Measurements from ENCODE around the gene SMAD6.

Gene SMAD6

DNA sequence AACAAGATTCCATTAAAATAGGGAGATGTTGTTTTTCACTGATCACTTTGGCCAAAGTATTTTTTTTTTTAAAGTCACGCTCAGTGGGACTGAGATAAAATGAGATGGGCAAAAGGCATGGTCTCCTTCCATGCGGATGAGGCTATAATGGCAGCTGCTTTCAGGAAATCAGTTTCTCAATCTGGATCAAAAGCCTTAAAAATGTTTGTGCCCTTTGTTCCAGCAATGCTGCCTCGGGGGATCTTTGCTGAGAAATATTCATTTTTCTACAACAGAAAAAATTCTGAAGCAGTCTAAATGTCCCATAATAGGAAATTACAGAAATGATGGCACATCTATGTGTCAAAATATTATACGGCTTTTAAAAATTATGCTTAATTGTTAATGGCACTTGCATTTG lies 97.2 kb downstream of the SMAD6 start:
- no peaks in the 10 kb centered on the region for H3K36me3 ChIP-seq
- no peak overlapping the region for H3K4me3 ChIP-seq (ENCODE audit: low read depth, low read length)
- no peaks in the 10 kb centered on the region for H3K27me3 ChIP-seq
- H3K4me1 ChIP-seq, result peaks cover 15% of the 10 kb centered on the region
- no peaks in the 10 kb centered on the region for H3K9me3 ChIP-seq
- no peak for DNase-seq
- TF ChIP-seq, protein P1, sequence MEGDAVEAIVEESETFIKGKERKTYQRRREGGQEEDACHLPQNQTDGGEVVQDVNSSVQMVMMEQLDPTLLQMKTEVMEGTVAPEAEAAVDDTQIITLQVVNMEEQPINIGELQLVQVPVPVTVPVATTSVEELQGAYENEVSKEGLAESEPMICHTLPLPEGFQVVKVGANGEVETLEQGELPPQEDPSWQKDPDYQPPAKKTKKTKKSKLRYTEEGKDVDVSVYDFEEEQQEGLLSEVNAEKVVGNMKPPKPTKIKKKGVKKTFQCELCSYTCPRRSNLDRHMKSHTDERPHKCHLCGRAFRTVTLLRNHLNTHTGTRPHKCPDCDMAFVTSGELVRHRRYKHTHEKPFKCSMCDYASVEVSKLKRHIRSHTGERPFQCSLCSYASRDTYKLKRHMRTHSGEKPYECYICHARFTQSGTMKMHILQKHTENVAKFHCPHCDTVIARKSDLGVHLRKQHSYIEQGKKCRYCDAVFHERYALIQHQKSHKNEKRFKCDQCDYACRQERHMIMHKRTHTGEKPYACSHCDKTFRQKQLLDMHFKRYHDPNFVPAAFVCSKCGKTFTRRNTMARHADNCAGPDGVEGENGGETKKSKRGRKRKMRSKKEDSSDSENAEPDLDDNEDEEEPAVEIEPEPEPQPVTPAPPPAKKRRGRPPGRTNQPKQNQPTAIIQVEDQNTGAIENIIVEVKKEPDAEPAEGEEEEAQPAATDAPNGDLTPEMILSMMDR (IDR thresholded peaks at IDR 0.05; ENCODE audit: low read depth, low read length), result no peak

DNA sequence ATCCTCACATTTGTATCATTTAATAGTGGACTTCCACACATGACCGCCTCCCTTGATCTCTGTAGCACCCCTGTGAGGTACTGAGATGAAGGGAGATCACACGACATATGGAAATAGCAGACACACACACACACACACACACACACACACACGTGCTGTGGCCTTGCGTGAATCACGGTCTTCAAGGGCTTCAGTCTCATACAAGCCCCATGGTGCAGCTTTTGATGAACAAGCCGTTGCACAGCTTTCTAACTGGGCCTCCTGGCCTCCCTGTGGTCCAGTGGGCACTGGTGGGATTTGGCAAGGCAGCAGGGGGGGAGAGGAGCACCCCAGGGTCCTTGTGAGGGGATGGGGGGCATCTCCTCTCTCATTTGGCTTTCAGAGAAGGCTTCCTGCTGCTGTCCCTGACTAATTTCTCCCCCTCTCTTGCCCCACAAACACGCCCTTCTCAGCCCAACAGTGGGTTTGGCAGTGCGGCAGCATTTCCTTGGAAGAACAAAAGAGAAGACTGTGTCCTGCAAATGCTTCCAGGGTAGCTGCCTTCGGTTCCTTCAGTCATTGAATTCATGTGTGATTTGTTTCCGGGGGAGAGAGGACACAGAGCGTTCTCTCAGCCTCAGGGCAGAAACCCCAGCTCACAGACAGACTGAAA lies 98.7 kb downstream of the SMAD6 start:
- H3K36me3 ChIP-seq, result no peaks in the 10 kb centered on the region
- TF ChIP-seq, protein P1 (IDR thresholded peaks at IDR 0.05; ENCODE audit: low read depth, low read length), result no peak
- DNase-seq, result no peak
- no peaks in the 10 kb centered on the region for H3K9me3 ChIP-seq
- no peak overlapping the region for H3K4me3 ChIP-seq (ENCODE audit: low read depth, low read length)
- H3K27me3 ChIP-seq, result no peaks in the 10 kb centered on the region
- H3K4me1 ChIP-seq, result peaks cover 15% of the 10 kb centered on the region

DNA sequence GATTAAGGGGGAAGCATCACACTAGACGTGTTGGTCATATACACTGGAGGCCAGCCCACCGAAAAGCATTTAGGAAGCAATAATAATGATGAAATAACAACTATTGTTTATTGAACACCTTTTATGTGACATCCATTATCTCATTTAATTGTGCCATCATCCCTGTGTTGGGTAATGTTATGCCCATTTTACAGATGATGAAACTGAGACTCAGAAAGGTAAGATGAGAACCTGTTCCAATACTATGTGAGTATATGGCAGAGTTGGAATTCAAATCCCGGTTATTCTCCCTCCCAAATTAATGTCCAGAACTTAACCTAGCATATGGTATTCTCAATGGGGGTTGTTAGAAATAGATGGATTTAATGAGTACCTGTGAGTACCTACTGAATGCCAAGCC lies 99.2 kb downstream of the SMAD6 start:
- Histone ChIP-seq H3K4me3 (ENCODE audit: low read depth, low read length) (no peak overlapping the region), H3K27me3 (no peaks in the 10 kb centered on the region), H3K4me1 (peaks cover 15% of the 10 kb centered on the region), H3K36me3 (no peaks in the 10 kb centered on the region), H3K9me3 (no peaks in the 10 kb centered on the region)
- DNase-seq, result no peak
- TF ChIP-seq, protein P1 (IDR thresholded peaks at IDR 0.05; ENCODE audit: low read depth, low read length), result no peak

DNA sequence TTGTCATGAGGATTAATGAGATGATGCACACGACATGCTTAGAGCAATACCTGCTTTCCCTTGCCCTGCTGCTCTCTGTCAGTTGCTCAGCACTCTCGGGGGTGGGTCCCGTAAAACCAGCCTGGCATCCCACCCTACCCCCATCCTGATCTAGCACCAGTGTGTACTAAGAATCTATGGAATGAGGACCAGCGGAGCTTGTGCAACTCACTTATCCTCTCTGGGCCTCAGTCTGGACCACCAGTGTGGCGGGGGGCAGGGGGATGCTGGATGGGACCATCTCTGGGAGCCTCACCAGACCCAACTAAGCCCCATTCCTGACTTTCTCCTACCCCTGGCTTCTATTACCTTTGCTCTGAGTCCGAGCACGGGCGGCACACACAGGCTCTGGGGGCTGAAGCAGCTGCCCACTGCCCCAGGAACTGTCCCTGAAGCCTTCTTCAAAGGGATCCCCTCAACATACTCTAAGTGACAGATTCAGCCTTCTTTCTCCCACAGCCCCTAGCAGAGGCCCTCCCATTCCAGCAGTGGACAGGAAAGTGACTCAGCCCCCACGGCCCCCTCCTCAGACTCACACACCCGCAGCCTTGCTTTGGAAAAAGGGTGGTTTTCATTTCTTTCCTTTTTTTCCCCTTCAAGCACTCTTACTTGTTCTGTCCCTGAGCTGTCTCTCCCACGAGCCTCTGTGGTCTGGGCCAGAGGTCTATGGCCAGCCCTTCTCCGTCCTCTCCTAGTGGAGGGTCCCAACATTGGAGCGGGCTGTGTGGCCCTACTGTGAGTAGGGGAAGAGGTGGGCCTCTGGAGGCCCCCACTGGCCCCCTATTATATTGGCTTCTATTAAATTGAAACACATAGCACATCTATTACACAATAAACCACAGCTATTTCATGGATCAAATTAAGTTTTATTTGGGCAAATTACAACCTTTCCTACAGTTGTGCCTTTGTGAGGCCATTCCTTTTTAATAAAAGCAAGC lies 100.3 kb downstream of the SMAD6 start:
- Histone ChIP-seq H3K4me3 (ENCODE audit: low read depth, low read length) (no peak overlapping the region), H3K27me3 (no peaks in the 10 kb centered on the region), H3K36me3 (no peaks in the 10 kb centered on the region), H3K9me3 (no peaks in the 10 kb centered on the region), H3K4me1 (peaks cover 15% of the 10 kb centered on the region)
- TF ChIP-seq, protein P1 (IDR thresholded peaks at IDR 0.05; ENCODE audit: low read depth, low read length), result no peak
- DNase-seq, result no peak

DNA sequence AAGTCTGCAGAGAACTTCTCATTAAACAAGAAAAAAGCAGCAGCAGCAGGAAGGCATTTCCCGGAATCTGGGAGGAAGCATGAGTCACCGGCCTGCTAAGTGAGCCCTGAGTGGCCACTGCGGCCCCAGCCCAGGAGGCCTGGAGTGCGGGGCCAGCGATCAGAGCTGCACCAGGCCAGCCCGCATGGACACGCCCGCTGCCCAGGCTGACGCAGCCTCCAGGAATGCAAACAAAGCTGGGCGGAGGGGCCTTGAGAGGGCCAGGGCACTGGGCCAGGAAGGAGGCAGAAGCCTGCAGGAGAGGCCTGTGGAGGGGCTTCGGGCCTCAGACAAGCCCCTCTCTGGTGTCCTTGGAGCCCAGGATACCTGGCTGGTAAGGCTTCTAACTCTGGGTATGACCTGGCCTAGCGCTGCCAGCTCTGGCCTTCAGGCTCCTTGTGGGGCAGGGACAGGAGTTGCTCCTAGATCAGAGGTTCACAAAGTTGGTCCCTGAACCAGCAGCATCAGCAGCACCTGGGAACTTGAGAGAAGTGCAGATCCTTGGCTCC lies 101.2 kb downstream of the SMAD6 start:
- Histone ChIP-seq H3K36me3 (no peaks in the 10 kb centered on the region), H3K4me3 (ENCODE audit: low read depth, low read length) (no peak overlapping the region), H3K27me3 (no peaks in the 10 kb centered on the region), H3K9me3 (no peaks in the 10 kb centered on the region), H3K4me1 (peaks cover 15% of the 10 kb centered on the region)
- TF ChIP-seq, protein P1 (IDR thresholded peaks at IDR 0.05; ENCODE audit: low read depth, low read length), result no peak
- peak; percentile 86 for DNase-seq

All from BE2C (cell line).